ENCODE data around the gene GRK2.

Gene GRK2

GRCh38 chr11:67254798-67255197, 11.5 kb upstream of the GRK2 start:
- no peak for DNase-seq

GRCh38 chr11:67255353-67255752, 10.9 kb upstream of the GRK2 start:
- DNase-seq: no peak

- no peak for DNase-seq
Measured at GRCh38 chr11:67255864-67256263, 10.4 kb upstream of the GRK2 start.

- DNase-seq: peak; percentile 50 to 62 (median 53)
Measured at GRCh38 chr11:67256477-67257135, 9.7 kb upstream of the GRK2 start.

GRCh38 chr11:67260406-67260805, 5.9 kb upstream of the GRK2 start:
- no peak for DNase-seq

- DNase-seq: peak; percentile 54 to 78 (median 55)
Measured at GRCh38 chr11:67260885-67261639, 5.2 kb upstream of the GRK2 start.

GRCh38 chr11:67261640-67261945, 4.7 kb upstream of the GRK2 start:
- DNase-seq: no peak

- DNase-seq: no peak
Measured at GRCh38 chr11:67261946-67262681, 4.2 kb upstream of the GRK2 start.

- peak; percentile 86 to 89 (median 87) for DNase-seq
Measured at GRCh38 chr11:67262731-67263675, 3.3 kb upstream of the GRK2 start.

GRCh38 chr11:67264260-67264659, 2.0 kb upstream of the GRK2 start:
- DNase-seq: no peak

GRCh38 chr11:67264877-67265632, 1.2 kb upstream of the GRK2 start:
- peak; percentile 38 to 58 (median 46) for DNase-seq

- peak; percentile 80 to 95 (median 90) for DNase-seq
Measured at GRCh38 chr11:67265633-67266448, 432 bp upstream of the GRK2 start.

GRCh38 chr11:67267188-67268080, 1.2 kb downstream of the GRK2 start:
- DNase-seq: no peak

GRCh38 chr11:67268081-67268961, 2.0 kb downstream of the GRK2 start:
- DNase-seq: peak; percentile 88 to 94 (median 91)

- no peak for DNase-seq
Measured at GRCh38 chr11:67268962-67269268, 2.6 kb downstream of the GRK2 start.

GRCh38 chr11:67269401-67270255, 3.4 kb downstream of the GRK2 start:
- DNase-seq: peak; percentile 66 to 82 (median 79)

GRCh38 chr11:67270256-67271204, 4.3 kb downstream of the GRK2 start:
- peak; percentile 39 to 60 (median 47) for DNase-seq
